Measurements from ENCODE around the gene HSPA5.

GRCh38 chr9:125284855-125285254, 43.7 kb upstream of the HSPA5 start:
- TF ChIP-seq EZH2phosphoT487 (IDR thresholded peaks at IDR 0.05; ENCODE audit: borderline replicate concordance), result no peak
- no peak for TF ChIP-seq CTCF (conservative IDR thresholded peaks at IDR 0.05; ENCODE audit: low read length)
